SHP77 treated with DMSO at 0.1 percent for 48 hours (cell line): ENCODE measurements around the gene RPF1.
A peak's percentile ranks its signal among the peaks of the same experiment; 100 is the strongest.
"Not testable (repeated sequence)": the region's sequence is repeated elsewhere in the genome, so short reads cannot be mapped to it uniquely, and the experiment has no call there.

Experiments used
- DNase-seq: peaks from one replicate; lab custom pipeline; 2025; lab: John Stamatoyannopoulos, UW

Gene RPF1

GRCh38 chr1:84492726-84493125 lies 13.7 kb downstream of the RPF1 start:
- no peak for DNase-seq

DNA sequence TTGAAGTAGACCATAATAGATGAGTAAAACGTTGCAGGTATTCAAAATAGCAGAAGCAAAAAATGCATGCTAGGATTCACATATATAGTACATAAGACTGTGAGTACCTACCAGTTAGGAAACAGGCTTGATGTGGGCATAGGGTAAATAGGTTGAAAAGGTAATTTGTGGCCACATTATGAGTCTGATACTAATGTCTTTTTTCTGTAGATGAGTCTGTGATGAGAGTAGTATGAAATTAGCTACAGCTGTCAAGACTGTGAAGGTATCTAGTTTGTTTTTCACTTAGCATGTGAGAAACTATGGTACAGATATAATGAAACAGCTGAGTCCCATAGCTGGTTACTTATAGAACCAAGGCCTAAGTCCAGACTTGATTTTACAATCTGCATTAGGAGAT lies 14.7 kb downstream of the RPF1 start:
- DNase-seq: no peak

DNA sequence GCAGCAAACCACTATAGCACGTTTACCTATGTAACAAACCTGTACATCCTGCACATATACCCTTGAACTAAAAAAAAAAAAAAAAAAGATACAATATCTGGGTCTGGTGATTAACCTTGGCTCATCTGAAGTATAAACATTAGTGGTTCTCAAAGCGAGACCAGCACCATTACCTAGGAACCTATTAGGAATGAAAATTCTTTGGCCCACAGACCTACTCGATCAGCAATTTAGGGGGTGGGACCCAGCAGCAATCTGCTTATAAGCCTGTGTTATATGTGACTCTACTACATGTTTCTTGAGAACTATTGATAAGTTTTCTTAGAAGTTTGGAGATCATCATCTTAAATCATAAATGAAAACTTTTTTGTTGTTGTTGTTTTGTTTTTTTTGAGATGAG lies 17.4 kb downstream of the RPF1 start:
- no peak for DNase-seq

- DNase-seq: no peak
Measured at GRCh38 chr1:84497631-84498275, 18.7 kb downstream of the RPF1 start.

DNA sequence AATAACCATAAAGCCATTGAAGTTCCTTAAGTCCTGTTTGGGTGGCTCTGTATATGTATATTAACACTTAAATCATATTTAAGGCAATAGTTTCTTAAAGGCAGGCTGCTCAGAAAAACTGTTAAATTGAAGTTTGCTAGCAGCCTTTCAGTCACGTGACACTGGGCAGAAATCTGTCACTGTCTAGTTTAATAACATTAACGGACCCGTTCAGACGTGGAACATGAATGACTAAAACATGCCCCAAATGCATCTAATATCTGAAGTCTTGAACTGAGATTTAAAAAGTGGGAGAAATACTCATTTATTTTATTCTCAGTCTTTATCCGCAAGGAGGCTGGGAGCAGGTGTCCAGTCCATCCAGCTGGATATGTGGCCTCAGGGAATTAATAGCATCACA lies 23.9 kb downstream of the RPF1 start:
- no peak for DNase-seq

DNA sequence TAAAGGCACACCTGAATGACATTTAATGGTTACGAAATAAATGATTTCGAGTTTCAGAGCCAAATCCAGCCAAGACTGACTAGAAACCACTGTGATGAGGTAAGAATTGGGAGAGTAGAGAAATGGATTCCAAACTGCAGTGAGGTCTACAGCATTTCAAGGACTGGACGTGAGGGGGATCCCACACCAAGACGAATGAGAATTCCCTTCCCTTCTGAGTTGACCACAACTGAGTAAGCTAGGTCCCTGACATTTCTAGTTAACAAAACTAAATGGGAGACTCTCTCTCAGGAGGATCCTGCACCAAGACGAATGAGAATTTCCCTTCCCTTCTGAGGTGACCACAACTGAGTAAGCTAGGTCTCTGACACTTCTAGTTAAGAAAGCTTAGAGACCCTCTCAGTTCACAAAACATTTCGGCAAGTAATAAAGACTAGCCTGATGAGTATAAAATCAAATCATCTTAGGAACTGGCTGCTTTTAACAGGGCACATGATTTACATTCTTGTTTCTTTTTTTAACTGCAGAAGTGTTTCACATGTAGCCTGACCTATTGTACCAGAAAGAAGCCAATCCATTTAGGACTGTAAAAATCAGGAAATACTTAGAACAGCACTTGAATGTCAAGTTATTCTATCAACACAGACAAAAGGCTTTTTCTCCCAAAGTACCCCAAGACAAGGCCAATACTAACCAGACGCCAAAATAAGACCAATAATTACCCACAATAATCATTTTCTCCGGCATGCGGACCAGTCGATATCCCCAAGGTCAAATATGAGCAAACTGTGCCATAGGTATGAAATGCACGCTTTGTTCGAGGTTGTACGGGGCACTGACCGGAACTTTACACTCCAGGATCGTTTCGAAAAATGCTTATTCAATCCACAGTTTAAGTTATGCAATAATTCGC lies 25.8 kb downstream of the RPF1 start:
- DNase-seq: no peak

DNA sequence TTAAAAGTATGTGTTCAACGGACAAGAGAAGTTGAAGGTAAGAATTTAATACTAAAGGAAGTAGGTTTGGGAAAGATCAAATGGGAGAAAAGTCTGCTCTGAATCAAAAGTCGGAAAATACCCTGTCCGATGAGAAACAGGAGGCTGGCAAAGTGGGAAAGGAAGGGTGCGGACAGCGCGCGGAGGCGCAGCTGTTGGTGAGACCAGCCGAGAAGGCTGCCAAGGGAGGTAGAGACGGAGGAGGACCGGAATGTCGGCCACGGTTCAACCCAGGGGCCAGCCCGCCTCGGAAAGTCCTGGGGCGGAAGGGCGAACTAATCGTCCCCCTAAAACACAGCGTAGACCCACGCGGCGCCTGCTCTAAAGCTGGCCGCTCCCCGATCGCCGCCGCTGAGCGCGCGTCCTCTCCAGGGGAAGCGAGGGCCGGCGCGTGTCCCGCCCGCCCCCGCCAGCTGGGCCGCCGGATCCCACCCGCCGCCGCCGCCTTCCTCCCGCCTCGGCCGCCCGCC lies 26.5 kb downstream of the RPF1 start:
- DNase-seq: peak; percentile 43

DNA sequence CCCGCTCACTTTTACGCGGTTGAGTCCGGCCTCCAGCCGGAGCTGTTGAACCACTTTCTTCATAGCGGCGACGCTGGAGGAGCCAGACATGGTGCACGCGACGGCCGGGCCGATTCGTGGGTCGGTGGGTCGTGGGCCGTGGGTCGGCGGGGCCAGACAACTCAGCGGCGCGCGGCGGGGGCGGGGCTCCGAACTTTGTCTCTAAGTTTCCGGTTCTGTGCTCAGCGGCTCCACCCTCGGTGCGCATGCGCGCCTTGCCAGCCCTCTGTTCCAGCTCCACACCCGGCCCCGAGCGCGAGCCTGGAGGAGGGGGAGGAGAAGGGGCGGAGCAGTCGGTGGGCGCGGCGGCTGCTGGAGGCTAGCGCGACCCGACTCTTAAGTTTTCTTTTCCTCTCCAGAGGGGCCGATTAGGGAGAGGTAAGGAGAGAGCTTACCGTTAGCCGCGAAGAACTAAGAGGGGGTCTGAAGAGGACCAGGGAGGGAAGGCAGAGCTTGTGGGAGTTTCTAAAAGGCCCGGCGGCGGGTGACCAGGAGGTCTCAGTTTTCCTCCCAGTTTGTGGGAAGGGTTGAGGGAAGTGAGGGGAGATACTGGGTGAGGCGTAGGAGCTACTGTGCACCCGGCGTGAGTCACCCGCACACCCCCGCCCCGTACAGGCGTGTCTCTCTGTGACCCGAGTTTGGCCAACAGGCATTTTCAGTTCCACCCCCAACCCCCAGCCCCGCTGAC lies 27.1 kb downstream of the RPF1 start, which contains the start of the genes GNG5 and SPATA1:
GNG5 (minus strand) TSS at position 580 of the 727 bp plus-strand sequence; CDS start at position 90, 490 bp downstream.
SPATA1 (plus strand) TSS at position 385 of the 727 bp plus-strand sequence. CDS start 9,974 bp downstream, outside the sequence.
- peak; percentile 77 for DNase-seq

GRCh38 chr1:84506729-84507453 lies 27.8 kb downstream of the RPF1 start:
- no peak for DNase-seq

DNA sequence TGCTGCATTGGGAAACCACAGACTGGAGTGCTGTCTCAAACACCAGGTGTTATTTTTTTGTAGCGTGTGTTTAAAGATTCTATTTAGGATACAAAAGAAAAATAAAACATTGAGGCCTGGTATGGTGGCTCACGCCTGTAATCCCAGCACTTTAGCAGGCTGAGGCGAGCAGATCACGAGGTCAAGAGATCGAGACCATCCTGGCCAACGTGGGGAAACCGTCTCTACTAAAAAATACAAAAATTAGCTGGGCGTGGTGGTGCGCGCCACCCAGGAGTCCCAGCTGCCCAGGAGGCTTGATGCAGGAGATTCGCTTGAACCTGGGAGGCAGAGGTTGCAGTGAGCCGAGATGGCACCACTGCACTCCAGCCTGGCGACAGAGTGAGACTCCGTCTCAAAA lies 28.8 kb downstream of the RPF1 start:
- not testable (repeated sequence) for DNase-seq

DNA sequence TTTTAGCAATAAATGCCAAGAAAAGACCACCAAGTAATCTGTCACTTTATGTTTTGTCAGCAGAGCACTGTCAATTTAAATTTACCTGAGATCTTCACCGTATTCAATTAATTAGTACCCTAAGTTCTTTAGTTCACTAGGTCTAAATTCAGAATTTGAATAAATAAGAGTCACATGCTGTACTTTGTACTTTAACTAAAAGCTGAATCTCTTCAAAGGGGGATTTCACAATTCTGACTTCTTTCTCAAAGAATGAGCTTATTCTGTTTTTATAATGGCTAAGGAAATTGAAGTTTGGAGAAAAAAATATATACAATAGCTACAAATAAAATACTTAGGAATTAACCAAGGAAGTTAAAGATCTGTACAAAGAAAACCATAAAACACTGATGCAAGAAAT lies 29.4 kb downstream of the RPF1 start:
- DNase-seq: no peak

GRCh38 chr1:84509029-84509428 lies 30.0 kb downstream of the RPF1 start:
- DNase-seq: no peak

- DNase-seq: no peak
Measured at GRCh38 chr1:84510165-84510564, 31.1 kb downstream of the RPF1 start.

- DNase-seq: no peak
Measured at GRCh38 chr1:84510668-84511067, 31.6 kb downstream of the RPF1 start.

DNA sequence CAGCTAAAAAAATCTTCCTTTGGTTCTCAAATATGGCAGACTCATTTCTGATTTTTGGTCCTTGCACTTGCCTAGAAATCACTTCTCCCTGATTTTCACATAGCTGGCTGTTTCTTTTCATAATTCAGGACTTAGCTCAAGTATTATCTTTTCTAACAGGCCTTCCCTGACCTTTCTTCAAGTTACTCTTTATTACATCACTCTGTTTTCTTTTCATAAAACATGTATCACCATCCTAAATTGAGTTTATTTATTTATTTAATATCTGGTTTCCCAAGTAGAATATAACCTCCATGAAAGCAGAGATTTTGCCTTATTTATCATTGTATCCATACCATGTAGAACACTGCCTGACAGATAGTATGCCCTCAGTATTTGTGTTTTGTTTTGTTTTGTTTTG lies 45.5 kb downstream of the RPF1 start:
- no peak for DNase-seq

DNA sequence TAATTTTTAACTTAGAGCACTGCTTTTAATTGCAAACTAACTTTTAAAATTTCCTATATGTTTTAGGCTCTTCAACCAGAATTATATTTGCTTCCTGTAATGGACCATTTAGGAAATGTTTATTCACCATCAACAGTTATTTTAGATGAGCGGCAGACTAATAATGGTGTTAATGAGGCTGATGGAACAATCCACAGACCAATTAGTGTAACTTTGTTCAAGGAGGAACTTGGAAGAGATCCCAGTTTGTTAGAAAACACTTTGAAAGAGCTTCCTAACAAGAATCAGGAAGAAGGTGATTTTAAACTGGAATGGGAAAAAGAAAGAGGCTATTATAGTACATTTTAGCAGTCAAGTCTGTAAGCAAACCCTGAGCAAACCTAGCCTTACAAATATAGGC lies 46.7 kb downstream of the RPF1 start:
- no peak for DNase-seq

DNA sequence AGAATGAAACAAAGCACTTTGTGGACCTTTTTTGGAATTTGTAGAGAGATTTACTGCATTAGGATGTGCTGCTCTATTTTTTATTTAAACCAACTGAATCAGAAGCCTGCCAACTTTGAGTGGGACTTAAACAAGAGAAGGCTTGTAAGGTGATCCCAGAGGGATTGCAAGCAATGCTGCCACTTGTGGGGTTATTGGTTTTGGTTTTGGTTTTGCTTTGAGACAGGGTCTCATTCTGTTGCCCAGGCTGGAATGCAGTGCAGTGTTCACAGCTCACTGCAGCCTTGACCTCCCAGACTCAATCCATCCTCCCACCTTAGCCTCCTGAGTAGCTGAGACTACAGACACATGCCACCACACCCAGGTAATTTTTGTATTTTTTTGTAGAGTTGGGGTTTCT lies 59.5 kb downstream of the RPF1 start:
- DNase-seq: no peak

- no peak for DNase-seq
Measured at GRCh38 chr1:84539972-84540371, 60.9 kb downstream of the RPF1 start.

DNA sequence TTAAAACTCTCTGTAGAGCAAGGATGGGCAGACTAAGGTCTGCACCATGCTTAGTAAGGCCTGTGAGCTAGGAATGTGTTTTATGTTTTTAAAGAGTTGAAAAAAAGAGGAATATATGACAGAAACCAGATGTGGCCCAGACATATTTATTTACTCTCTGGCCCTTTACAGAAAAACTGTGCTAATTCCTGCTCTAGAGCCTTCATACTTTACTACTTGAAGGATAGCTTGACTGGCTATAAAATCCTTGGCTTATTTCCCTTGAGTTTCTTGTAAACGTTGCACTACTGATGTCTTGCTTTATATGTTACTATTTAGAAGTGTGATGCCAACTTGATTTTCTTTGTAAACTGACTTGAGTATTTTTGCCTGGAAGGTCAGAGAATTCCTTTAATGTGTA lies 61.7 kb downstream of the RPF1 start:
- no peak for DNase-seq

DNA sequence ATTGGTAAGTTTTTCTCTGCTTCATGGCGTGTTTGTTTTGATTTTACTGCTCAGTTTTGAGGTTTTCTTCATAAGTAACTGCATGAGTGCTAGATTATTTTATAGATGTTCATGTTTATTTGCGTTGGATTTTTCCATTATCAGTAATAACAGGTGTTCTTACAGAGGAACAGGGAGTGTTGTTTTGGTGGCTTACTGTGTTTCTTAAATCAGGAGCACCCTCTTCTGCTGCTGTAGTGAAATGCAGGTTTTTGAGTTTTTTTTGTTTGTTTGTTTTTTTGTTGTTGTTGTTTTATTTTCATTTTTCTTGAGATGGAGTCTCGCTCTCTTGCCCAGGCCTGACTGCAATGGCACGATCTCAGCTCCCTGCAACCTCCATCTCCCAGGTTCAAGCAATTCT lies 62.6 kb downstream of the RPF1 start:
- DNase-seq: no peak
